SK-N-MC (cell line): ENCODE measurements around the gene SPIRE2.

Experiments used
- EZH2 ChIP-seq: fragments of 200-600 bp; sonication (generic); IDR thresholded peaks from one replicate; pipeline ENCODE4 v1.6.1; 2017; ENCODE audit warnings: antibody characterized with exemption
- FOXP2 ChIP-seq: optimal IDR thresholded peaks from 2 replicates; pipeline ENCODE3; 2011; ENCODE audit warnings: mild to moderate bottlenecking, moderate library complexity; ENCODE audit not compliant: insufficient read depth; ENCODE audit errors: extremely low read length, control extremely low read depth
- POLR2AphosphoS5 ChIP-seq: IDR thresholded peaks from 2 replicates; pipeline ENCODE4 v1.6.1; 2012; ENCODE audit warnings: mild to moderate bottlenecking, low read depth, low read length, borderline replicate concordance

GRCh38 chr16:89793955-89794354, 34.3 kb upstream of the SPIRE2 start:
- TF ChIP-seq POLR2AphosphoS5 (no peak), EZH2 (no peak), FOXP2 (no peak)
